Heart right ventricle (tissue), 16 donors: ENCODE results near the gene ANKRD50. TPM values are rescaled to one million over a fixed set of nuclear protein-coding genes. Genes with fewer than 3 reads are reported as not detected.

ENCODE experiments used
- ATAC-seq, 8 donors: fragments of 200-7000 bp; cut with Tn5 transposase; one replicate each; pipeline ENCODE4 v1.9.1; 2020; ENCODE audit warnings: mild to moderate bottlenecking in 8 of 8, moderate library complexity in 8 of 8, moderate number of reproducible peaks in 1 of 8
- DNase-seq, 2 donors: peaks; one replicate each; pipeline ENCODE4 v3.0.0-alpha.2; 2020
- H3K27ac ChIP-seq, 10 donors: fragments of 200-600 bp; sonication (generic) in 2 of 10; one replicate each; pipeline versions ENCODE4 v1.5.0 to v1.8.0; 2020 to 2022; ENCODE audit warnings: mild to moderate bottlenecking in 3 of 10
- H3K27me3 ChIP-seq, 7 donors: fragments of 200-600 bp; one replicate each; pipeline ENCODE4 v1.8.0; 2021 to 2022; ENCODE audit warnings: mild to moderate bottlenecking in 2 of 7
- H3K36me3 ChIP-seq, 9 donors: fragments of 200-600 bp; sonication (generic) in 1 of 9; one replicate each; pipeline versions ENCODE4 v1.5.0 to v1.8.0; 2020 to 2022; ENCODE audit warnings: mild to moderate bottlenecking in 2 of 9
- H3K4me1 ChIP-seq, 9 donors: fragments of 200-600 bp; sonication (generic) in 1 of 9; one replicate each; pipeline versions ENCODE4 v1.5.0 to v1.8.0; 2020 to 2022; ENCODE audit warnings: mild to moderate bottlenecking in 4 of 9
- H3K4me3 ChIP-seq, 10 donors: fragments of 200-600 bp; sonication (generic) in 2 of 10; one replicate each; pipeline versions ENCODE4 v1.5.0 to v1.8.0; 2020 to 2022; ENCODE audit warnings: mild to moderate bottlenecking in 7 of 10, moderate library complexity in 2 of 10
- H3K9me3 ChIP-seq, 11 donors: fragments of 200-600 bp in 10 of 11; sonication (generic) in 2 of 11; one replicate each; pipeline versions ENCODE4 v1.5.0 to v1.8.0; 2013 to 2022; ENCODE audit warnings: mild to moderate bottlenecking in 2 of 11, control low read depth in 1 of 11, moderate library complexity in 1 of 11
- WGBS, 2 donors: extraction: QIAGEN DNeasy Blood & Tissue Kit; methylation state at CpG; one replicate each; pipeline ENCODE4 v1.1.7; 2013; ENCODE audit warnings: inconsistent platforms in 1 of 2; 5-methylcytosine and 5-hydroxymethylcytosine counted together
- intact Hi-C, 10 donors: fragments of 100-400 bp; cut with DNase I; formaldehyde crosslinking; loops; one replicate each; pipeline versions ENCODE4 v1.11.1 to v1.14.2; 2022
- polyA plus RNA-seq, 2 donors: library from polyadenylated mRNA; stranded (reverse); fragments of 200-250 nt; gene quantifications; one replicate each; pipeline ENCODE4 v1.2.3, GENCODE V29; 2013
- total RNA-seq, 10 donors: library from RNA; stranded (reverse); fragmentation: NEBNext Ultra II Directional in 3 of 10; extraction: Animal tissue kit (Norgen Biotek cat#: 25700) in 3 of 10; gene quantifications; one replicate each; pipeline versions ENCODE4 v1.2.1 to v1.2.4, GENCODE V29; 2021 to 2023
- TF ChIP-seq, protein P1 (sequence below), 9 donors: fragments of 200-600 bp; sonication (generic) in 2 of 9; IDR thresholded peaks; one replicate each; pipeline versions ENCODE4 v1.5.0 to v1.8.0; 2021 to 2022; ENCODE audit warnings: antibody characterized with exemption in 9 of 9, mild to moderate bottlenecking in 5 of 9, moderate library complexity in 1 of 9
- donor health status: Arrhythmogenic right ventricular cardiomyopathy.
- donor health status: ischemic (EF 13 %, LVEDD 7.1; RV severe dilation, severe dysfunction).
- donor health status: healthy with polysubstance abuse.
- donor health status: DM: no; HTN: yes; CAD: no.
- donor health status: DM: no; HTN: no; CAD: no.
- donor health status: ischemic (EF 25% LVEDD 6.9; RV normal size, moderate dysfunction).
- donor health status: ischemic (EF 25% LVEDD 5.7; RV mildly dilated, moderate dysfunction).
- donor health status: healthy.
- donor health status: DM: yes; HTN: yes; CAD: no.
- donor health status: Ischemic cardiomyopathy.
- donor health status: ischemic (EF 35%, LVEDD 5.7; RV mildly dilated, moderate dysfunction).
- donor health status: nonischemic (EF 11% LVEDD 7.7; RV severe dilation, severe dysfunction).
- donor health status: DM: yes; HTN: yes; CAD: no.
- donor health status: PGD.
- donor health status: ischemic (EF 29% LVEDD 5.4; RV normal size, mild dysfunction).
- donor health status: nonischemic (EF 23%, LVEDD 6.1; RV moderate dilation, normal function).

Gene ANKRD50
- total and polyA plus RNA-seq, 12 donors = 2.1 to 20.1 (median 7.3) TPM

DNA sequence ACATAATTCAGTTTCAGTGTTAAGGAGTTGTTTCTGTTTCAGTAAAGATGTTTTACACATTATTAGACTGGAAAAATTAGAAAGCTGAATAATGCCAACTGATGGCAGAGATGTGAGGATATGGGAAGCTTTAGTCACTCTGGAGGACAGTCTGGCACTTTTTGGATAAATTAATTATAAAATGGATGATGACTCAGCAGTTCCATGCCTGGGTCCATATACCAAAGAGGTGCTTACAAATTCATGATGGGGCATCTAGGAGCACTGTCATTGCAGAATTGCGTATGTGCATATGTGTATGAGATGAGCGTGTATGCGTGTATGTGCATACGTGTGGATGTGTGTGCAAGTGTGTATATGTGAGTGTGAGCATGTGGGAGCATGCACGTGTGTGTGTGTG is 31.2 kb upstream of the ANKRD50 start:
- no peaks in the 10 kb centered on the region for H3K27me3 ChIP-seq
- peaks cover 0 to 14% (median 0%) of the 10 kb centered on the region in 9 donors for H3K4me1 ChIP-seq
- WGBS, 2 donors = 86 to 88% methylated on average over 5 of the region's 5 CpGs
- H3K9me3 ChIP-seq = no peaks in the 10 kb centered on the region
- no peak for DNase-seq
- TF ChIP-seq, protein P1, sequence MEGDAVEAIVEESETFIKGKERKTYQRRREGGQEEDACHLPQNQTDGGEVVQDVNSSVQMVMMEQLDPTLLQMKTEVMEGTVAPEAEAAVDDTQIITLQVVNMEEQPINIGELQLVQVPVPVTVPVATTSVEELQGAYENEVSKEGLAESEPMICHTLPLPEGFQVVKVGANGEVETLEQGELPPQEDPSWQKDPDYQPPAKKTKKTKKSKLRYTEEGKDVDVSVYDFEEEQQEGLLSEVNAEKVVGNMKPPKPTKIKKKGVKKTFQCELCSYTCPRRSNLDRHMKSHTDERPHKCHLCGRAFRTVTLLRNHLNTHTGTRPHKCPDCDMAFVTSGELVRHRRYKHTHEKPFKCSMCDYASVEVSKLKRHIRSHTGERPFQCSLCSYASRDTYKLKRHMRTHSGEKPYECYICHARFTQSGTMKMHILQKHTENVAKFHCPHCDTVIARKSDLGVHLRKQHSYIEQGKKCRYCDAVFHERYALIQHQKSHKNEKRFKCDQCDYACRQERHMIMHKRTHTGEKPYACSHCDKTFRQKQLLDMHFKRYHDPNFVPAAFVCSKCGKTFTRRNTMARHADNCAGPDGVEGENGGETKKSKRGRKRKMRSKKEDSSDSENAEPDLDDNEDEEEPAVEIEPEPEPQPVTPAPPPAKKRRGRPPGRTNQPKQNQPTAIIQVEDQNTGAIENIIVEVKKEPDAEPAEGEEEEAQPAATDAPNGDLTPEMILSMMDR (IDR thresholded peaks at IDR 0.05) = no peak
- no peak for ATAC-seq
- no peaks in the 10 kb centered on the region for H3K36me3 ChIP-seq
- no peak overlapping the region for H3K27ac ChIP-seq
- no peak overlapping the region for H3K4me3 ChIP-seq
- intact Hi-C loops = loop anchor here in 2 of 10 donors (10.0 kb wide), 2 partner anchors 409 to 921 kb away; no protein-coding TSS in a partner anchor

DNA sequence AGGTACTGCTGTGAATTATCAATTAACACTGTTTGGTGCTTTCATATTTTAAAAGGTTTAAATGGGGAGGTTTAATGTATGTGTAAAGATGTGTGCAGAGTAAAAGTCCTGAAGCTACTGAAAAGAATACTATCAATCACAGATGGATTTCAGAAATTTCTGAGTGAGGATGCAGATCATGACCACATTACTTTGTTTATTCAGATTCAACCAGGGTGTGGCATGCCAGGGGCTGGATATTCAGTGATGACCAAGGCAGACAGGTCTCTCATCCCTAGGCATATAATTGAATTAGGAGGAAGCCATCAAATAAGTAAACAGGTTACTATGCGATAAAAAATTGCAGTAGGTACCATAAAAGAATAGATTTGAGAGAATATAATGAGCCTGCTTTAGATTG is 28.0 kb upstream of the ANKRD50 start:
- H3K4me3 ChIP-seq = no peak overlapping the region
- no peaks in the 10 kb centered on the region for H3K27me3 ChIP-seq
- H3K9me3 ChIP-seq = no peaks in the 10 kb centered on the region
- 75 to 76% methylated on average over 1 of the region's 1 CpG for WGBS, 2 donors
- peaks cover 0 to 4% (median 0%) of the 10 kb centered on the region in 9 donors for H3K4me1 ChIP-seq
- DNase-seq (no peak), ATAC-seq (no peak)
- TF ChIP-seq, protein P1 (IDR thresholded peaks at IDR 0.05) = no peak
- intact Hi-C loops = loop anchor here in 2 of 10 donors (10.0 kb wide), 2 partner anchors 406 to 924 kb away; no protein-coding TSS in a partner anchor
- H3K36me3 ChIP-seq = no peaks in the 10 kb centered on the region
- H3K27ac ChIP-seq = no peak overlapping the region

DNA sequence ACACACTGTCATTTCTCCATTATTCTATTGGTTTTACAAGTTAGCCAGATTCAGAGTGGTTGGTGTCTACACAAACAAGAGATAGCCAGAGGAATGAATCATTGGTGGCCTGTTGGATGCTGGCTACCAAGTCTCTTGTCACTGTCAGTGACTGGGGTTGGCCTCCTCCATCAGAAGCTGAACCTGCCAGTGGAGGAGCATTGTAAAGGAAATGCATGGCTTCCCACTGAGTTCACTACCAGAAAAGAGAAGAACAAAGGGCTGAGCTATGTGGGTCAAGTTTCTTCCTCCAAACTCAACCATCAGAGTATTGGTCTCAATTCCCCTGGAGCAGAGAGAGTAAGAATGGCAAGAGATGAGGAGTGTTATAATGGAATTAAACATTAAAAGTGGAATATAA is 26.5 kb upstream of the ANKRD50 start:
- H3K4me3 ChIP-seq = no peak overlapping the region
- no peaks in the 10 kb centered on the region for H3K4me1 ChIP-seq
- no peaks in the 10 kb centered on the region for H3K9me3 ChIP-seq
- DNase-seq = no peak
- TF ChIP-seq, protein P1 (IDR thresholded peaks at IDR 0.05) = no peak
- ATAC-seq = no peak
- H3K27me3 ChIP-seq = no peaks in the 10 kb centered on the region
- no peaks in the 10 kb centered on the region for H3K36me3 ChIP-seq
- H3K27ac ChIP-seq = no peak overlapping the region
- intact Hi-C loops = no loop called here

DNA sequence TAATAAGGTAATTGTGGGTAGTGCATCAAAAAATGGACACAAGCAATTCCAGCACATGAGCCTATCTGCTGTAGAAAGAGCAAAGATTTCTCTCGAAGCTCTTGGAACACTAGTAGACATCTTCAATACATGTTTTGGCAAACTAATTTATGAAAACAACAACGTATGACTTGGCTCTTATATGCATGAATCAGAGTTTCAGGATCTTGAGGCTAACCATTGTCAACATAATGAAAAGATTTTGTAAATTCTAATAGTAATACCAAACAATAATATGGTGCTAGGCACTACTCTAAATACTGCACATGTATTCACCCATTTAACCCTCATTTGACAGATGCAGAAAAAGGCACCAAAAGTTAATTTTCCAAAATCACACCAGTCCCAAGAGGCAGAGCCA is 25.1 kb upstream of the ANKRD50 start:
- 70 to 85% methylated on average over 2 of the region's 2 CpGs for WGBS, 2 donors
- intact Hi-C loops = no loop called here
- Histone ChIP-seq H3K27ac (no peak overlapping the region), H3K4me1 (no peaks in the 10 kb centered on the region), H3K9me3 (no peaks in the 10 kb centered on the region), H3K36me3 (no peaks in the 10 kb centered on the region), H3K4me3 (no peak overlapping the region), H3K27me3 (no peaks in the 10 kb centered on the region)
- no peak for ATAC-seq
- DNase-seq = no peak
- TF ChIP-seq, protein P1 (IDR thresholded peaks at IDR 0.05) = no peak
